RWPE1 (cell line): ENCODE data around the gene LSM10.

Source experiments
- CTCF ChIA-PET: fragments of 350-600 bp; sonication (Branson Sonifier 250); formaldehyde crosslinking; extraction: SDS; loops from one replicate; lab custom pipeline; 2021; lab: Yijun Ruan, JAX
- POLR2A ChIA-PET: fragments of 400-600 bp; formaldehyde crosslinking; extraction: SDS; loops from one replicate; lab custom pipeline; 2020; ENCODE audit warnings: antibody characterized with exemption; ENCODE audit not compliant: low non-redundant PET; lab: Yijun Ruan, JAX
- DNase-seq: peaks from one replicate; pipeline ENCODE4 v3.0.0; 2012; ENCODE audit warnings: low spot score
- H3K27ac ChIP-seq: fragments of 450-650 bp; 2 replicates; pipeline ENCODE4 v1.5.1; 2017
- TF ChIP-seq, protein P1 (sequence below): fragments of 450-650 bp; conservative IDR thresholded peaks from 2 replicates; pipeline ENCODE4 v1.5.1; 2017; ENCODE audit warnings: low read depth, mild to moderate bottlenecking

LSM10 gene

DNA sequence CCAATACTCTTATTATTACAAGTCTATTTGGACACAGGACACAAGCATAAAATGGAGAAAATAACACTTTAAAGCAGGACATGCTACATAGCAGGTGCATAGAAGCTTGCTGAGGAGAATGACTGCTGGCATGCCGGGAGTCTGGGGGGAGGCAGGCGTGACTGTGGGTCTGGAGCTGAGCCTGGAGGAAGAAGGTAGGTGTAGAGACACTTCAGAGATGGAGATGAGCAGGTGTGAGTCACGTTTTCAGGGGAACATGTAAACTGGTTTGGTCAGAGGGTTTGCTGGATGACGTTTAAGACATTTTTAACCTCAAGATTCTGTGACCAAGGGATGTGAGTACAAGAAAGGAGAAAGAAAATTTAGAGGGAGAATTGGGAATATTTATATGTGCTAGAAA is 28.1 kb upstream of the LSM10 start:
- CTCF ChIA-PET = interaction anchor here (0.6 to 1.1 kb wide), 2 partner anchors 10 to 140 kb away, joined by 4 read pairs; no protein-coding TSS in a partner anchor
- POLR2A ChIA-PET = no interaction called here
- DNase-seq = peak; percentile 43
- TF ChIP-seq, protein P1, sequence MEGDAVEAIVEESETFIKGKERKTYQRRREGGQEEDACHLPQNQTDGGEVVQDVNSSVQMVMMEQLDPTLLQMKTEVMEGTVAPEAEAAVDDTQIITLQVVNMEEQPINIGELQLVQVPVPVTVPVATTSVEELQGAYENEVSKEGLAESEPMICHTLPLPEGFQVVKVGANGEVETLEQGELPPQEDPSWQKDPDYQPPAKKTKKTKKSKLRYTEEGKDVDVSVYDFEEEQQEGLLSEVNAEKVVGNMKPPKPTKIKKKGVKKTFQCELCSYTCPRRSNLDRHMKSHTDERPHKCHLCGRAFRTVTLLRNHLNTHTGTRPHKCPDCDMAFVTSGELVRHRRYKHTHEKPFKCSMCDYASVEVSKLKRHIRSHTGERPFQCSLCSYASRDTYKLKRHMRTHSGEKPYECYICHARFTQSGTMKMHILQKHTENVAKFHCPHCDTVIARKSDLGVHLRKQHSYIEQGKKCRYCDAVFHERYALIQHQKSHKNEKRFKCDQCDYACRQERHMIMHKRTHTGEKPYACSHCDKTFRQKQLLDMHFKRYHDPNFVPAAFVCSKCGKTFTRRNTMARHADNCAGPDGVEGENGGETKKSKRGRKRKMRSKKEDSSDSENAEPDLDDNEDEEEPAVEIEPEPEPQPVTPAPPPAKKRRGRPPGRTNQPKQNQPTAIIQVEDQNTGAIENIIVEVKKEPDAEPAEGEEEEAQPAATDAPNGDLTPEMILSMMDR = no peak
- no peak overlapping the region for H3K27ac ChIP-seq

DNA sequence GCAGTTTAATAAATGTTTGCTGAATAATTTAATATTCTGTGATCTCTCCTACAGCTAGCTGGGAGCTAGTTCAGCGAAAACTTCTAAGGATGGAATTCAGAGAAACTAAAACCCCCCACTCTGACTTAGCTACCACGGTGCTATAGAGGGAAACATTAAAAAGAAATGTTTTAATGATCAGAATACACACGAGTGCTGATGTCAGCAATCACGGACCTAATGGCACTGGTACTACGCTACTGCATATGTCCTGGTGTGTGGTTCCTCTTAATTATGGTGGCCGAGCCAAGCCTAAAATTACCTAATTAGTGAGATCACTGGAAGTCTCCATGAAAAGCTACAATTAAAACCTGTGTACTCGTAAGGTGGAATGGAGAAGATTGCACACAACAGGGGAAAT is 23.9 kb upstream of the LSM10 start:
- CTCF ChIA-PET = interaction anchor here (0.5 to 1.5 kb wide), 3 partner anchors 79 to 1485 kb away, joined by 3 to 15 read pairs (median 3); no protein-coding TSS in a partner anchor
- POLR2A ChIA-PET = no interaction called here
- DNase-seq = no peak
- H3K27ac ChIP-seq = no peak overlapping the region; the same call in 1 of the 2 replicates
- TF ChIP-seq, protein P1 = no peak

DNA sequence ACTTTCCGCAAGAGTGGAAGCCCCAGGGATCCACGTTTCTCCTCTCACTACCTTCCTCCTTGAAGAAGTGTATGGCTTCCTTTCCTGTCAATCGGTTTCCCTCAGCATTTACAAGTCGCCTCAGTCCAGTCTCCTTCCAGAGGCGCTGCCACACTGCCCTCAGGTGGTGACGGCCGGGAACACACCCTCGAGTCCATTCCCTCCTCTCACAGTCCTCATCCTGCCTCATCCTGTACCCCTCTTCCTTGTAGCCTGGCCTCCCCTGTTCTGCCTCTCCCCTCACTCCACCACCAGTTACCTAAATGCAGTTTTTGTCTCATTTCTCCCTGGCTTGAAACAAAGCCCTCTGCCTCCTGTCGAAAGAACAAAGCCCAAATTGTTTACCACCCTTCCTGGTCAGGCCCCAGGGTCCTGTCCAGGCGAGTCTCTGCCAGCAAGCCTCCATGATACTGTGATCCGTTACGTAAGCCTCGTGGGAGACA is 23.2 kb upstream of the LSM10 start:
- peak; percentile 66 for DNase-seq
- ChIA-PET POLR2A (no interaction called here), CTCF (interaction anchor here (0.5 to 2.0 kb wide), 5 partner anchors 23 to 1486 kb away, joined by 3 to 17 read pairs (median 5); partner anchors contain the start of gene LSM10)
- TF ChIP-seq, protein P1 = peak; percentile 93
- H3K27ac ChIP-seq = peak overlapping the region; percentile 49

DNA sequence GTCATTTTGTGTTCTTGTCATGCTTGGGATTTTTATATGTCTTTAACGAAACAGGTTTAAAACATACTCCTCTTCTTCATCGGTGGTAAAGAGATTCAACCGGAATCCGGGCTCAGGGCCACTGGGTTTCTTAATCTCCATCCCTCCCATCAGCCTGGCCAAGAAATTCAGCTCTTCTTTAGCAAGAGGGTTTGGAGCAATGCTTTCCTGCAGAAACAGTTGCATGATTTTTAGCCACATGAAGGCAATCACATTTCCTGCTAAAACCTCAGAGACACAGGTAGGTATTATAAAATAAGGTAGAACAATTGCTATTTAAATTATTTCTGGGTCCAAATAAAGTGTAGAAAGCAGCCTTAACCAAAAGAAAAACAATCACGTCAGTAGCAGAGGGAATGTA is 22.7 kb upstream of the LSM10 start:
- TF ChIP-seq, protein P1 = no peak
- H3K27ac ChIP-seq = no peak overlapping the region; the same call in 1 of the 2 replicates
- ChIA-PET POLR2A (no interaction called here), CTCF (interaction anchor here (0.6 to 2.0 kb wide), 4 partner anchors 23 to 131 kb away, joined by 3 to 17 read pairs (median 4); partner anchors contain the start of gene LSM10)
- DNase-seq = no peak

DNA sequence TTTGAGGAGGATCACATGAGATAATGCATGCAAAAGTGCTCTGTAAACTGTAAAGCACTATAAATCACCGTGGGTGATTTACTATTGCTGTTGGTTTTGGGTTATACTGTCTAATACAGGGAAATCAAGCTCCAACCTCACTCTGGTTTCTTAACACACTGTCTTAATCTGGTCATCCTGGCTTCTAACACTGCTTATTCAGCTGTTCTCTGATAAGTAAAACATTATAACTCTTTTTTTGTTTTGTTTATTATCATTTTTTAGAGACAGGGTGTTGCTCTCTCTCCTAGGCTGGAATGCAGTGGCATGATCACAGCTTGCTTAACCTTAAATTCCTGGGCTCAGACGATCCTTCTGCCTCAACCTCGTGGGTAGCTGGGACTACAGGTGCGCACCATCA is 21.9 kb upstream of the LSM10 start:
- no peak for DNase-seq
- TF ChIP-seq, protein P1 = no peak
- CTCF ChIA-PET = interaction anchor here (2.0 kb wide), 1 partner anchor 77 kb away, joined by 17 read pairs; no protein-coding TSS in a partner anchor
- POLR2A ChIA-PET = no interaction called here
- H3K27ac ChIP-seq = no peak overlapping the region

DNA sequence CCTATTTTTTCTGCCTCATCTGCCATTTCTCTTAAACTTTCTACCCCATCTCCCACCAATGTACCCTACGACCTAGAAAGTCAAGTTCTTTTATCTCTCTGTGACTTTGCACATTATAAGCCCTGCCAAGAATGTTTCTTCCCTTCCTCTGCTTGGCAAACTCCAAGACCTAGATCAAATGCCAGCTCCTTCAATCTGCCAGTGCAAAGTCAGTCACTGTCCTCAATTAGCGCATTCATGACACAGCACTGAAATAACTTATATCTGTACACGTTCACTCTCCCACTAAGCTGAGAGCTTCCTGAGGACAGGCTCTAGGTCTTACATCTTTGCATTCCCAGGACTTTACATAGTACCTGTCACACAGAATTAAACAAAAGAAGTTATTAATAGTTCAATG is 21.4 kb upstream of the LSM10 start:
- no peak for DNase-seq
- POLR2A ChIA-PET = no interaction called here
- H3K27ac ChIP-seq = no peak overlapping the region
- TF ChIP-seq, protein P1 = no peak
- CTCF ChIA-PET = interaction anchor here (2.0 kb wide), 1 partner anchor 76 kb away, joined by 17 read pairs; no protein-coding TSS in a partner anchor
